ENCODE results near the gene ATP6V1E1. TPM values are rescaled to one million over a fixed set of nuclear protein-coding genes. Genes with fewer than 3 reads are reported as not detected.
A peak's percentile ranks its signal among the peaks of the same experiment; 100 is the strongest.

ATP6V1E1 gene
- total RNA-seq, 6 donors from 2014 or later: 63.5 to 153 (median 130) TPM

- Histone ChIP-seq H3K27ac (no peak overlapping the region), H3K4me1 (peaks cover 6 to 29% (median 17%) of the 10 kb centered on the region in 4 donors), H3K4me3 (no peak overlapping the region), H3K27me3 (no peaks in the 10 kb centered on the region), H3K36me3 (peaks cover 0 to 13% (median 0%) of the 10 kb centered on the region in 4 donors), H3K9me3 (no peaks in the 10 kb centered on the region)
- TF ChIP-seq POLR2A (IDR thresholded peaks at IDR 0.05) (no peak), CTCF (IDR thresholded peaks at IDR 0.05) (no peak), POLR2AphosphoS5 (IDR thresholded peaks at IDR 0.05) (no peak), EP300 (IDR thresholded peaks at IDR 0.05) (no peak)
- DNase-seq: no peak
- 54 to 69% methylated on average over 3 of the region's 3 CpGs for WGBS, 2 donors
- ATAC-seq (ENCODE audit: low FRiP score in 2 of 2): no peak
Measured at GRCh38 chr22:17641269-17641668, 12.7 kb upstream of the ATP6V1E1 start.

- Histone ChIP-seq H3K36me3 (peaks cover 0 to 6% (median 0%) of the 10 kb centered on the region in 4 donors), H3K27ac (peak overlapping the region; percentile 96 to 99 (median 98)), H3K27me3 (no peaks in the 10 kb centered on the region), H3K9me3 (no peaks in the 10 kb centered on the region), H3K4me1 (peaks cover 6 to 29% (median 17%) of the 10 kb centered on the region in 4 donors), H3K4me3 (peak overlapping the region; percentile 48 to 70 (median 59))
- WGBS, 2 donors: 4% methylated on average over 8 of the region's 8 CpGs
- DNase-seq (peak in 1 of 2 donors; percentile 31), ATAC-seq (ENCODE audit: low FRiP score in 2 of 2) (peak; percentile 45 to 60)
- TF ChIP-seq POLR2AphosphoS5 (IDR thresholded peaks at IDR 0.05) (peak in 1 of 2 donors; percentile 39), CTCF (IDR thresholded peaks at IDR 0.05) (no peak), EP300 (IDR thresholded peaks at IDR 0.05) (no peak), POLR2A (IDR thresholded peaks at IDR 0.05) (peak in 2 of 4 donors; percentile 4 to 38)
Measured at GRCh38 chr22:17639247-17639741, 10.7 kb upstream of the ATP6V1E1 start.

- DNase-seq (peak; percentile 95 to 98), ATAC-seq (ENCODE audit: low FRiP score in 2 of 2) (peak; percentile 99)
- WGBS, 2 donors: 0 to 1% methylated on average over 31 to 36 of the region's 70 CpGs
- peak in 4 of 6 experiments; percentile 10 to 34 (median 12) for TF ChIP-seq CTCF (IDR thresholded peaks at IDR 0.05)
- peak in 2 of 4 donors; percentile 65 to 81 for TF ChIP-seq EP300 (IDR thresholded peaks at IDR 0.05)
- peak; percentile 95 to 98 for TF ChIP-seq POLR2AphosphoS5 (IDR thresholded peaks at IDR 0.05)
- peak; percentile 37 to 98 (median 98) for TF ChIP-seq POLR2A (IDR thresholded peaks at IDR 0.05)
- Histone ChIP-seq H3K4me1 (peaks cover 6 to 29% (median 17%) of the 10 kb centered on the region in 4 donors), H3K36me3 (peaks cover 0 to 6% (median 0%) of the 10 kb centered on the region in 4 donors), H3K4me3 (peak within 1 kb of the TSS; percentile 48 to 70 (median 59)), H3K9me3 (no peaks in the 10 kb centered on the region), H3K27ac (peak within 1 kb of the TSS; percentile 96 to 99 (median 98)), H3K27me3 (no peaks in the 10 kb centered on the region)
Measured at GRCh38 chr22:17638432-17639246, 10.1 kb upstream of the ATP6V1E1 start, which contains the start of gene BCL2L13. Gene BCL2L13 (plus strand): TSS chr22:17638757. CDS start chr22:17655712, 16,955 bp downstream.

GRCh38 chr22:17638182-17638431 is 9.6 kb upstream of the ATP6V1E1 start:
- peaks cover 6 to 29% (median 17%) of the 10 kb centered on the region in 4 donors for H3K4me1 ChIP-seq
- peak in 1 of 2 donors; percentile 67 for ATAC-seq (ENCODE audit: low FRiP score in 2 of 2)
- peak overlapping the region; percentile 96 to 99 (median 98) for H3K27ac ChIP-seq
- H3K36me3 ChIP-seq: peaks cover 0 to 6% (median 0%) of the 10 kb centered on the region in 4 donors
- no peaks in the 10 kb centered on the region for H3K9me3 ChIP-seq
- 0% methylated on average over 10 of the region's 10 CpGs for WGBS, 2 donors
- no peaks in the 10 kb centered on the region for H3K27me3 ChIP-seq
- peak in 1 of 2 donors; percentile 56 for DNase-seq
- TF ChIP-seq EP300 (IDR thresholded peaks at IDR 0.05): no peak
- peak in 1 of 6 experiments; percentile 46 for TF ChIP-seq CTCF (IDR thresholded peaks at IDR 0.05)
- H3K4me3 ChIP-seq: peak overlapping the region; percentile 48 to 70 (median 59)
